IPS-18a (cell line): Measurements from ENCODE around the gene CD44.

Experiments used
- H3K27ac ChIP-seq: one replicate; pipeline ENCODE4 v1.5.1; 2013; ENCODE audit warnings: low read length
- H3K27me3 ChIP-seq: one replicate; pipeline ENCODE4 v1.6.1; 2013; ENCODE audit warnings: mild to moderate bottlenecking, low read length; ENCODE audit not compliant: control insufficient read depth, insufficient read depth
- H3K36me3 ChIP-seq: one replicate; pipeline ENCODE4 v1.6.1; 2013; ENCODE audit warnings: low read depth, low read length; ENCODE audit not compliant: control insufficient read depth
- H3K4me1 ChIP-seq: one replicate; pipeline ENCODE4 v1.6.1; 2013; ENCODE audit warnings: low read depth, low read length; ENCODE audit not compliant: control insufficient read depth
- H3K4me3 ChIP-seq: one replicate; pipeline ENCODE4 v1.5.1; 2013; ENCODE audit warnings: low read length
- H3K9ac ChIP-seq: one replicate; pipeline ENCODE4 v1.6.1; 2013; ENCODE audit warnings: mild to moderate bottlenecking, low read length, moderate library complexity
- H3K9me3 ChIP-seq: one replicate; pipeline ENCODE4 v1.6.1; 2013; ENCODE audit warnings: low read depth, low read length; ENCODE audit not compliant: control insufficient read depth

Gene CD44

GRCh38 chr11:35152575-35152974 is 13.6 kb downstream of the CD44 start:
- no peaks in the 10 kb centered on the region for H3K27me3 ChIP-seq
- no peak overlapping the region for H3K4me3 ChIP-seq
- H3K27ac ChIP-seq = no peak overlapping the region
- H3K9me3 ChIP-seq = no peaks in the 10 kb centered on the region
- no peak overlapping the region for H3K9ac ChIP-seq
- H3K36me3 ChIP-seq = no peaks in the 10 kb centered on the region
- H3K4me1 ChIP-seq = peaks cover 15% of the 10 kb centered on the region

GRCh38 chr11:35153280-35153679 is 14.3 kb downstream of the CD44 start:
- H3K4me3 ChIP-seq = no peak overlapping the region
- H3K36me3 ChIP-seq = no peaks in the 10 kb centered on the region
- no peaks in the 10 kb centered on the region for H3K9me3 ChIP-seq
- H3K27ac ChIP-seq = no peak overlapping the region
- no peak overlapping the region for H3K9ac ChIP-seq
- H3K4me1 ChIP-seq = peaks cover 16% of the 10 kb centered on the region
- H3K27me3 ChIP-seq = no peaks in the 10 kb centered on the region

- peaks cover 22% of the 10 kb centered on the region for H3K4me1 ChIP-seq
- no peaks in the 10 kb centered on the region for H3K36me3 ChIP-seq
- H3K9ac ChIP-seq = no peak overlapping the region
- no peak overlapping the region for H3K27ac ChIP-seq
- no peaks in the 10 kb centered on the region for H3K9me3 ChIP-seq
- H3K4me3 ChIP-seq = no peak overlapping the region
- H3K27me3 ChIP-seq = no peaks in the 10 kb centered on the region
Measured at GRCh38 chr11:35154952-35155351, 16.0 kb downstream of the CD44 start.

- Histone ChIP-seq H3K9ac (no peak overlapping the region), H3K27ac (no peak overlapping the region), H3K4me3 (no peak overlapping the region), H3K4me1 (peaks cover 22% of the 10 kb centered on the region), H3K27me3 (no peaks in the 10 kb centered on the region), H3K36me3 (no peaks in the 10 kb centered on the region), H3K9me3 (no peaks in the 10 kb centered on the region)
Measured at GRCh38 chr11:35155677-35156076, 16.7 kb downstream of the CD44 start.

- Histone ChIP-seq H3K9ac (no peak overlapping the region), H3K27me3 (no peaks in the 10 kb centered on the region), H3K4me1 (peaks cover 12% of the 10 kb centered on the region), H3K4me3 (no peak overlapping the region), H3K36me3 (no peaks in the 10 kb centered on the region), H3K27ac (no peak overlapping the region), H3K9me3 (no peaks in the 10 kb centered on the region)
Measured at GRCh38 chr11:35157814-35158700, 19.1 kb downstream of the CD44 start.

GRCh38 chr11:35158701-35159510 is 19.9 kb downstream of the CD44 start:
- H3K9ac ChIP-seq = no peak overlapping the region
- no peaks in the 10 kb centered on the region for H3K27me3 ChIP-seq
- no peaks in the 10 kb centered on the region for H3K36me3 ChIP-seq
- no peak overlapping the region for H3K4me3 ChIP-seq
- H3K4me1 ChIP-seq = peaks cover 20% of the 10 kb centered on the region
- no peaks in the 10 kb centered on the region for H3K9me3 ChIP-seq
- H3K27ac ChIP-seq = no peak overlapping the region

GRCh38 chr11:35160246-35160824 is 21.4 kb downstream of the CD44 start:
- no peaks in the 10 kb centered on the region for H3K9me3 ChIP-seq
- H3K36me3 ChIP-seq = no peaks in the 10 kb centered on the region
- H3K4me3 ChIP-seq = no peak overlapping the region
- no peak overlapping the region for H3K27ac ChIP-seq
- H3K4me1 ChIP-seq = peaks cover 22% of the 10 kb centered on the region
- H3K27me3 ChIP-seq = no peaks in the 10 kb centered on the region
- no peak overlapping the region for H3K9ac ChIP-seq

GRCh38 chr11:35160902-35161597 is 22.1 kb downstream of the CD44 start:
- Histone ChIP-seq H3K36me3 (no peaks in the 10 kb centered on the region), H3K9me3 (no peaks in the 10 kb centered on the region), H3K4me3 (no peak overlapping the region), H3K9ac (no peak overlapping the region), H3K4me1 (peaks cover 22% of the 10 kb centered on the region), H3K27ac (no peak overlapping the region), H3K27me3 (no peaks in the 10 kb centered on the region)

- Histone ChIP-seq H3K27me3 (no peaks in the 10 kb centered on the region), H3K9ac (no peak overlapping the region), H3K4me1 (peaks cover 22% of the 10 kb centered on the region), H3K4me3 (no peak overlapping the region), H3K27ac (no peak overlapping the region), H3K36me3 (no peaks in the 10 kb centered on the region), H3K9me3 (no peaks in the 10 kb centered on the region)
Measured at GRCh38 chr11:35162745-35163144, 23.8 kb downstream of the CD44 start.

- no peaks in the 10 kb centered on the region for H3K36me3 ChIP-seq
- H3K27ac ChIP-seq = no peak overlapping the region
- no peak overlapping the region for H3K9ac ChIP-seq
- H3K27me3 ChIP-seq = no peaks in the 10 kb centered on the region
- peaks cover 19% of the 10 kb centered on the region for H3K4me1 ChIP-seq
- no peak overlapping the region for H3K4me3 ChIP-seq
- no peaks in the 10 kb centered on the region for H3K9me3 ChIP-seq
Measured at GRCh38 chr11:35163209-35163608, 24.2 kb downstream of the CD44 start.
